Central memory CD4-positive, alpha-beta T cell (primary cell): ENCODE data around the gene KL.

Experiments
- DNase-seq: peaks from one replicate; pipeline ENCODE4 v3.0.0; 2022

KL gene

GRCh38 chr13:33087091-33087490 is 70.9 kb downstream of the KL start:
- no peak for DNase-seq

GRCh38 chr13:33087790-33088189 is 71.6 kb downstream of the KL start:
- no peak for DNase-seq

DNA sequence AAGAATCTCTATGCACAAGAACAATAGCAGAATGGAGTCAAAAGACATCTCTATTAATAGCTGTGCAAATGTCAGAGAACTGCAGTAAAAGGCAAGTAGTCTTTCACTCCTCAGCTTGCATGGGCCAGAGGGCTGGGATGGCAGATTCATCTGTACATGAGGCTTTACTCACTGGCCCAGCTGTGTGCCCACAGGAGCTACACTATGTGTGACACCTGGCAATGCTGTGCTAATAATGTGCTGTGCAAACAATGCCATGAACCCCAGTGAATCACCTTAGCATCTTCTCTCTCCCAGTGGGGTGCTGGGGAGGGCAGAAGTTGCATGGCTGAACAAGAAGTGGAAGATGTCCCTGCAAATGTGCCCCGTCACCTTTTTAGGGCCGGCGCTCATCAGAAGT is 73.1 kb downstream of the KL start:
- DNase-seq = no peak

- no peak for DNase-seq
These were observed 74.7 kb downstream of the KL start for GRCh38 chr13:33090755-33091414.

DNA sequence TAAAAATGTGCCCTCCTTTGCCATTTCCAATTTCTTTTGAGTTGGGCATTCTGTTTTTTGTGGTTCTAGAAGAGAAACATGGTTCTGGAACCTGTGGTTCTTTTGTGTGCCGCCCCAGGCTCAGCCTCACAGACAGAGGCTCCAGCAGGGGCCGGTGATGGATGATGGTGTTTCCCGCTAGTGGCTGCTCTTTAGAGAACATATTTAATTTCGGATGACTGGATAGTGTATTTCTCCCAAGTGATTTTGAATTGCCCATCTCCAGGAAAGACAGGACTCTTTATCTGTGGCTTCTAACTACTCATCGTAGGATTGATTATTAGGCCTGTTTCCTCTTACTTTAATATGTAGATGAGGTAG is 75.2 kb downstream of the KL start:
- DNase-seq = no peak

DNA sequence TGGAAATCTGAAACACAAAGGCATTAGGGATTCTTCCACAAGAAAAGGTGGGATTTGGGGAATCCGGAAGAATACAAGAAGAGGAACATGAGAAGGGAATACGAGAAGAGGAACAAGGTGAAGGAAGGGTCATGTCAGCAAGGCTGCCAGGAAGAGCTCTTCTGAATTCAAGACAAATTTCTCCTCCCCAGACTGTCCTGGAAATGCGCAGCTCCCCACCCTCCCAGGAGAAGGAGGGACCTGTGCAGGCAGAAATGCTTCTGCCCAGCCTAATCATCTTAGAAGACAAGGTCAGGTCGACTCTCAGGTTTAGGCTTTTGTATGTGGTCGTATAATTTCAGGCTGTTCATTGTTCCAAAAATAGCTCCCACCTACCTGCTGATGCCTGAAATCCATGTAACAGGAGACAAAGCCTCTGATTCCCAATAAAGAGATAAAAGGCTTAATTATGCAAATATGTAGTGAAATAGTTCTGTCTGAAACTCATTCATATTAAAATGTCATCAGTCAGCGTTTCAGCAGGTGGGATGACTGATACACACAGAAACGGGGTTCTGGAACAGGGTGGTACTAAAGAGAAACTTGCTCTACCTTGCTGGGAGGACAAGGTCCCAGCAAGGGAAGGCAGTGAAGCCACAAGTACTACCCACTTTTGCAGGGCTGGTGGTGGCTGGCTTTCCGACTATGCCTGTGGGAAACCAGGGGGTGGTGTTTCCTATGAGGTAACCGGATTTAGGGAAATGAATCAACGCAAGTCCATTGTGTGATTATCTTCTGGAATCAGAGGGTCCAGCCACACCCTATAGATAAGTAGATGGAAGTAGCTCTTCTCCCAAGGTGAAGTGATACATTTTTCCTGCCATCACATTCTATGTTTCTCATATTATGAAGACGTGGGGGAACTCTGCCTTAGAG is 76.1 kb downstream of the KL start:
- DNase-seq = no peak

DNA sequence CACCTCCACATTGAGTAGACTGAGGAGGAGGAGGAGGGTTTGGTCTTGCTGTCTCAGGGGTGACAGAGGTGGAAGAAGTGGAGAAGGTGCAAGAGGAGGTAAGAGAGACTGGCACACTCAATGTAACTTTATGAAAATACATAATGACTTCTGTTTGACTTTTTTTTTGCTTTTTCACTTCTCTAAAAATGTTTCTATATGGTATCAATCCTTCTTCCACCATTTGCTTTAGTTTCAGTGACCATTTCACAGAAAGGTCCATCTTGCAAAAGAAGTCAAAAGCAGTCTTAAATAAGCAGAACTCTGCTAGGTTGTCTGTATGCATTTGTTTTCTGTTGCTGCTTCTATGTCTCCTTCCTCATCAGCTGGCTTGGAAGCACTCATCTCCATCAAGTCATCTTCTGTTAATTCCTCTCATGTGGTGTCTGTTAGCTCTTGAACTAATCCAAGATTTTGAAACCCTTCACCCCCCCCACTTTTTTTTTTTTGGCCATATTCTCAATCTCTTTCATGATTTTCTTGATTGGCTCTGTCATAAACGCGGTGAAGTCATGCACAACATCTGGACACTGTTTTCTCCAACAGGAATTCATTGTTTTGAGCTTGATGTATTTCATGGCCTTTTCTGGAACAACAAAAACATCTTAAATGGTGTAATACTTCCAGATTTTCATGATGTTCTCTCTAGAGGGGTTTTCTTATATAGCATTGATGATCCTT is 80.8 kb downstream of the KL start:
- DNase-seq = no peak

- no peak for DNase-seq
These were observed 83.6 kb downstream of the KL start for GRCh38 chr13:33099860-33100259.

GRCh38 chr13:33100886-33101285 is 84.7 kb downstream of the KL start:
- DNase-seq = no peak

GRCh38 chr13:33101835-33102234 is 85.6 kb downstream of the KL start:
- DNase-seq = no peak

GRCh38 chr13:33103457-33103856 is 87.2 kb downstream of the KL start:
- no peak for DNase-seq

GRCh38 chr13:33105387-33106005 is 89.3 kb downstream of the KL start:
- no peak for DNase-seq

DNA sequence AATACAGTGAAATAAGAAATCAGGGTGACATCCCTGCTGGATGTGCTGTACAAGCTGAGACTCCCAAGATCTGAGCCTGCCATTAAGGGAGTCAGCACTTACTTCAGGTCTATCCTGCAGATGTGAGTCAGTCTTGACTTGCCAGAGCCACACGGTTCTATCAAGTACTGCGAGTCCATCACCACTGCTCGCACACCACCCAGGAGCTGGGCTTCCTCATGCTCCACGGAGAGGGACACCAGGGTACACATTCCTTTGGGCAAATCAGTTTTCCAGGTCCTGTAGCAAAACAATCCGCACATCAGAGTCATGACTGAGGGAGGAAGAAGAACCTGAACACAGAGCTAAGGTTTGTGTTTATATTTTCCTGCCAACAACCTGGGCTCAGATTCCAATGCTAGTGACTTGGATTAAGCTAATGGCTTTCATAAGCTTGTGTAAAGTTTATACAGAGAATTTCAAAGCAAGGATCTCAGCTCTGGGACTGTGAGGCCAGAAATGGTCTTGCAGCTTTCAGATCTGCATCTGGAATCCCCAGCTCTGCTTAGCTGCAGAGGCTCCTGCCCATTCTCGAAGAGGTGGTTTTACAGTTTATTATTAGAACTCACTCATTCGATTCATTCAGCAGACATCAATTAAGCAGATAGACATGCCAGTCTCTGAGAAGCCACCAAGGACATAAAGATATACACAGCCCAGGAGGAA is 90.6 kb downstream of the KL start:
- no peak for DNase-seq

- no peak for DNase-seq
These were observed 91.1 kb downstream of the KL start for GRCh38 chr13:33107361-33107760.

DNA sequence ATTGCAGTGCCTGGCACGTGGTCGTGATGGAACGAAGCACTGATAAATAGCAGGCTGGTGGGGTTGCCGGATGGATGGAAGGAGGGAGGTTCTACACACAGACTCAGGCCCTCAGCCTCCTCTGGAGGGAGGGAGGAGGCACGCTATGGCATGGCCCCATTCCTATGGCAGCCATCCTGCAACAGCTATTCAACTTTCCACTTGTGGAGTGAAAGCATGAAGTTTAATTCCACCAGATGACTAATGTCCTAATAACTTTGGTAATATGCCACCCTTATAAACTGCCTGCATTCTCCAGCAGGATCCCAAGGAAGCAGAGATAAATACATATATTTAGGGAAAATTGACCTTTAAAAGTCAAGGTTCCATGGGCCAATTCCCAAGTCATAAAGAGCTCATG is 92.4 kb downstream of the KL start:
- no peak for DNase-seq

DNA sequence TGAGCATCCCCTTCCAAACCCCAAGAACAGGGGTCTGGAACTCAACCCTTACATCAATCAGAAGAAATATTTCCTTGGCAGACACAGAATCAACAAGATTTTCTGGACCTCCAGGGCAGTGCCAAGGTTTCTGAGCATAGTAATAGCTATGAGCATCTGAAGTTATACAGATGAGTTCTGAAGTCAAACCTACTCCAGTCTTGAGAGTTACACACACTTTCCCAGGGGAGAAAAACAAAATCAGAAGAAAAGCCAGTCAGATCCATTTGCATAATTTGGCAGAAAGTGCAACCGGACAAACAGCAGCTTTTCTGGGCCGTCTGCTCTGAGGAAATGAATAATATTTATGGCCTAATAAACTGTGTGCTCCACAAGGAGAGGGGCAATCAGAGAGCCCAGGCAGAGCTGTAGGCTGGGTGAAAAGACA is 93.1 kb downstream of the KL start:
- DNase-seq = no peak

DNA sequence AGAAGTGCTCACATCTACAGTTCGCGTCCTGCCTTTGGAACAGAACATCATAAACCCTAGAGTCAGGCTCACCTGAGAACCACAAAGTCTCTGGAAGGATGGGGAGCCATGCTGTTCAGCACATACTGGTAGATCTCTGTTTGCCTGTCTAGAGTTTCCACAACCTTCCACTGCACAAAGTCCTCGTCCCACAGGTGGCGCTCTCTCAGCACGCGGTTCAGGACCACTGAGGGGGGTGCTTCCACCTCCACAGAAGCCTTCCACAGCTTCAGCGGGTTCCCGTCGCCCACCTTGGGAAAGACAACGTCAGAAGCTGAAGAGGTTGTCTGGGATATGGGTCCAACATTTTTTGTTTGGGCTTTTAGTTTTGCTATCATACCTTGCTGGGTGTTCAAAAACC is 93.6 kb downstream of the KL start:
- no peak for DNase-seq

GRCh38 chr13:33110386-33110712 is 94.1 kb downstream of the KL start:
- no peak for DNase-seq

DNA sequence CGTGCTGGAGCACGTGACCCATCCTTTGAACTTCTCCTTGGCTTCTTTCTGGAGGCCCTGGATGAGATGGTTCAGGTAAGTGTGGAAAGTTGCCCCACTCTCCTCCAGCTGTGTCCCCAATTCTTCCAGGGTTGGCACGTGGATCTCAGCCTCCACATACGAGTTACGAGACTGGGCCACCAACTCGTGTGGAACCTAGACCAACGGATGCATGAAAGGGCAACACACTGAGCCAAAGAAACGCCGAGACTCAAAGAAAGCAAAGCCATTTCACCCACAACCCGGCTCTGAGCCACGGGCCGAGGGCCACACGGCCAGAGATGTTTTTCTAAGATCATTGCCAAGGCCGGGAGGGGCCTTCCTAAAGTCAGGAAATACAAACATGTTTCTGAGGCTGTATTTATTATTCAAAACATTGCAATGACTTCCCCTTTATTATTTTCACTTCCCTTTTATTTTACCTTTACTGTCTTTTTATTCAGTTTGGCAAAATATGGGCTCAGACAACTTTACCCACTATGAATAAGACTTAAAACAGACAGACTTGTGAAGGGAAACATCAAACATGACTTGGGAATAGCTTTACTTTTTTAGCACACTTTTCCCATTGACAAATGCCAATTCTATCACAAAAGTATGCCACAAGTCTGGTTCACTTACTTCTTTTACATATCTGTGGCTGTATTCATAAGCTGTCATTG is 94.6 kb downstream of the KL start:
- no peak for DNase-seq

DNA sequence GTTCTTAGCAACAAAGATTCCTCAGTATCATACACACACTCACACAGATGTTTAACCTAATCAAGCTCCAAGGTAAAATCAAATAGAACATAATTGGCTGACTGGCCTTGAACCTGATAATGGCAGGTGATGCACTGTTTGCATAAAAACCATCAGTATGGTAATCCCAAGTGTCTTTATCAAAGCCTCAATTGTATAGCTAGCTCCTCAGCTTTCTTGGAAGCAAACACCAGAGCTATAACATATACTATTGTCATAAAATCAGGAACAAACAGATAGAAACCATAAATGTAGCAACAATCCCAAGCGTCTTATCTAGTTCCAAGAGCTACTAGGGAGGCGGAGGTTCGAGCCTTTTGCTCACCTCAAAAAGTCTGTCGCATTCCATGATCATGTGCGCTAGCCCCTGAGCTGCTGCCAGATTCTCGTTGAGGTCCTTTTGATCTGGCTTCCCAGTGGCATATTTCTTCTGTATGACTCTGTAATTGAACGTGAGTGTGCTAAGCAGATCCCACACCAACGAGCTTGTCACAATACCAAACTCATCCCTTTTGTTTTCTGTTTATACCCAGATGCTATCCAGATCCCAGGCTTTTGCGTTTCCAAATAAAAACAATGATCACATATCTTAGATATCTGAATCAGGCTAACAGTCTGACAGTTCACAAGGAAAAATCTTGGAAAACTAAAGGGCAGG is 95.3 kb downstream of the KL start:
- DNase-seq = no peak

- no peak for DNase-seq
These were observed 96.5 kb downstream of the KL start for GRCh38 chr13:33112766-33113165.

GRCh38 chr13:33114146-33114545 is 97.9 kb downstream of the KL start:
- no peak for DNase-seq
